GM23338 (cell line): ENCODE data around the gene GEN1. TPM values are rescaled to one million over a fixed set of nuclear protein-coding genes. Genes with fewer than 3 reads are reported as not detected.

Source experiments
- ATAC-seq: fragments of 200-7000 bp; cut with Tn5 transposase; 3 replicates; pipeline ENCODE4 v1.9.1; 2020
- DNase-seq: peaks from one replicate; pipeline ENCODE4 v3.0.0-alpha.2; 2015; ENCODE audit warnings: low spot score
- H2AFZ ChIP-seq: fragments of 200-600 bp; sonication (generic); 2 replicates; pipeline ENCODE4 v1.8.0; 2016; ENCODE audit warnings: antibody characterized with exemption, mild to moderate bottlenecking, moderate library complexity
- H3F3A ChIP-seq: fragments of 200-600 bp; sonication (generic); replicated peaks from 2 replicates; pipeline ENCODE4 v1.8.0; 2017; ENCODE audit warnings: antibody characterized with exemption, mixed run types, low read depth
- H3K27ac ChIP-seq: fragments of 200-600 bp; sonication (generic); 2 replicates; pipeline ENCODE4 v1.6.1; 2016; ENCODE audit warnings: low read depth
- H3K27me3 ChIP-seq: fragments of 200-600 bp; sonication (generic); 2 replicates; pipeline ENCODE4 v1.8.0; 2016; ENCODE audit warnings: mild to moderate bottlenecking, mixed run types, moderate library complexity; ENCODE audit not compliant: insufficient read depth
- H3K36me3 ChIP-seq: fragments of 200-600 bp; sonication (generic); 2 replicates; pipeline ENCODE4 v1.8.0; 2016; ENCODE audit warnings: mild to moderate bottlenecking; ENCODE audit not compliant: insufficient read depth
- H3K4me1 ChIP-seq: fragments of 200-600 bp; sonication (generic); 2 replicates; pipeline ENCODE4 v1.8.0; 2016; ENCODE audit warnings: mild to moderate bottlenecking, moderate library complexity; ENCODE audit not compliant: insufficient read depth
- H3K4me2 ChIP-seq: fragments of 200-600 bp; sonication (generic); 2 replicates; pipeline ENCODE4 v1.7.1; 2017; ENCODE audit warnings: mixed run types
- H3K4me3 ChIP-seq: fragments of 200-600 bp; sonication (generic); 2 replicates; pipeline ENCODE4 v1.6.1; 2016; ENCODE audit warnings: mixed run types
- H3K79me2 ChIP-seq: fragments of 200-600 bp; sonication (generic); replicated peaks from 2 replicates; pipeline ENCODE4 v1.8.0; 2017; ENCODE audit warnings: mild to moderate bottlenecking; ENCODE audit not compliant: insufficient read depth
- H3K9me2 ChIP-seq: fragments of 200-600 bp; sonication (generic); 2 replicates; pipeline ENCODE4 v1.8.0; 2017; ENCODE audit not compliant: insufficient read depth
- H4K20me1 ChIP-seq: fragments of 200-600 bp; sonication (generic); replicated peaks from 2 replicates; pipeline ENCODE4 v1.8.0; 2017; ENCODE audit warnings: mild to moderate bottlenecking; ENCODE audit not compliant: insufficient read depth
- H3K27ac Mint-ChIP-seq: 2 replicates; pipeline ENCODE4 v1.8.0; 2020; ENCODE audit warnings: inconsistent platforms, mild to moderate bottlenecking, moderate library complexity, mixed read lengths
- H3K27me3 Mint-ChIP-seq: 3 replicates; pipeline ENCODE4 v1.8.0; 2022; ENCODE audit warnings: low read depth, mild to moderate bottlenecking, moderate library complexity, mixed read lengths, inconsistent platforms; ENCODE audit not compliant: insufficient read depth, poor library complexity
- H3K36me3 Mint-ChIP-seq: 3 replicates; pipeline ENCODE4 v1.8.0; 2021; ENCODE audit warnings: low read depth, mild to moderate bottlenecking, inconsistent platforms, moderate library complexity, mixed read lengths
- H3K4me1 Mint-ChIP-seq: 3 replicates; pipeline ENCODE4 v1.8.0; 2020; ENCODE audit warnings: mild to moderate bottlenecking, inconsistent platforms, mixed read lengths
- H3K4me3 Mint-ChIP-seq: 3 replicates; pipeline ENCODE4 v1.8.0; 2021; ENCODE audit warnings: moderate library complexity, mild to moderate bottlenecking, inconsistent platforms, mixed read lengths
- H3K9me3 Mint-ChIP-seq: 3 replicates; pipeline ENCODE4 v1.8.0; 2020; ENCODE audit warnings: moderate library complexity, mild to moderate bottlenecking, inconsistent platforms, mixed read lengths
- CTCF ChIP-seq, 2 experiments: fragments of 200-600 bp in 1 of 2; sonication (generic) in 1 of 2; conservative IDR thresholded peaks; 2 replicates each; pipeline versions ENCODE4 v1.5.1 to v1.6.1; 2016 to 2017; ENCODE audit warnings: antibody characterized with exemption in 2 of 2, low read depth in 2 of 2, mild to moderate bottlenecking in 2 of 2, moderate library complexity in 1 of 2
- ETS1 ChIP-seq: IDR thresholded peaks from 2 replicates; pipeline ENCODE4 v1.6.1; 2016; ENCODE audit warnings: antibody characterized with exemption
- REST ChIP-seq: IDR thresholded peaks from one replicate; pipeline ENCODE4 v1.6.1; 2018; ENCODE audit warnings: antibody characterized with exemption; ENCODE audit not compliant: unreplicated experiment
- ZNF114 ChIP-seq: fragments of 250-450 bp; sonication (Bioruptor Pico); IDR thresholded peaks from 2 replicates; pipeline ENCODE4 v1.5.0; 2020; ENCODE audit warnings: mild to moderate bottlenecking, moderate library complexity
- ZNF331 ChIP-seq: fragments of 250-450 bp; sonication (Bioruptor Pico); IDR thresholded peaks from 2 replicates; pipeline ENCODE4 v1.5.0; 2020; ENCODE audit warnings: low read depth, mild to moderate bottlenecking, moderate library complexity
- ZNF462 ChIP-seq: fragments of 250-450 bp; sonication (Bioruptor Pico); IDR thresholded peaks from 2 replicates; pipeline ENCODE4 v1.5.0; 2020; ENCODE audit warnings: mild to moderate bottlenecking, moderate library complexity
- polyA plus RNA-seq: library from polyadenylated mRNA; unstranded; fragments of >200 nt; fragmentation: Nextera tagmentation; extraction: Ambion mirVana; gene quantifications from 2 replicates; pipeline ENCODE4 v1.2.1, GENCODE V29; 2016
- total RNA-seq: library from RNA; depleted of rRNA; stranded (reverse); fragments of >200 nt; shearing (Covaris generic); gene quantifications from 2 replicates; pipeline ENCODE4 v1.2.3, GENCODE V29; 2014

GEN1 gene
- total and polyA plus RNA-seq, 2 experiments from 2014 or later: 14.2 to 43.3 TPM

- TF ChIP-seq CTCF (conservative IDR thresholded peaks at IDR 0.05; ENCODE audit: low read depth in 2 of 2): no peak
Observed at GRCh38 chr2:17713291-17713690, 40.6 kb upstream of the GEN1 start (continued).

- Mint-ChIP-seq H3K4me3 (no peak overlapping the region), H3K36me3 (peaks cover 63% of the 10 kb centered on the region), H3K27me3 (no peaks in the 10 kb centered on the region), H3K9me3 (no peaks in the 10 kb centered on the region; the same call in 2 of the 3 replicates), H3K4me1 (no peaks in the 10 kb centered on the region; the same call in 2 of the 3 replicates), H3K27ac (no peak overlapping the region)
- no peaks in the 10 kb centered on the region for H3K4me1 ChIP-seq
- no peaks in the 10 kb centered on the region for H3F3A ChIP-seq
- H3K4me3 ChIP-seq: no peak overlapping the region
- DNase-seq (no peak), ATAC-seq (no peak)
- H3K27ac ChIP-seq: no peak overlapping the region
- no peak overlapping the region for H2AFZ ChIP-seq
- no peaks in the 10 kb centered on the region for H3K79me2 ChIP-seq
- TF ChIP-seq ZNF462 (CRISPR knock-in tag) (no peak), ZNF114 (no peak), ETS1 (no peak), REST (no peak), ZNF331 (CRISPR knock-in tag) (no peak)
- H3K9me2 ChIP-seq: no peaks in the 10 kb centered on the region
- H3K36me3 ChIP-seq: peaks cover 63% of the 10 kb centered on the region
- H3K4me2 ChIP-seq: no peak overlapping the region
- H4K20me1 ChIP-seq: no peaks in the 10 kb centered on the region; the same call in 1 of the 2 replicates
- H3K27me3 ChIP-seq: no peaks in the 10 kb centered on the region
Observed at GRCh38 chr2:17717666-17718065, 36.3 kb upstream of the GEN1 start.
